Stimulated activated CD8-positive, alpha-beta memory T cell treated with anti-CD3 and anti-CD28 coated beads, Interleukin-7, amount 100 ng/mL, for 48 hours (primary cell): Measurements from ENCODE around the gene TNXB.

Experiments used
- DNase-seq, 2 donors: peaks; one replicate each; pipeline ENCODE4 v3.0.0-alpha.2; 2020; ENCODE audit warnings: low read depth in 1 of 2; ENCODE audit errors: extremely low read depth in 1 of 2

The TNXB gene, protein sequence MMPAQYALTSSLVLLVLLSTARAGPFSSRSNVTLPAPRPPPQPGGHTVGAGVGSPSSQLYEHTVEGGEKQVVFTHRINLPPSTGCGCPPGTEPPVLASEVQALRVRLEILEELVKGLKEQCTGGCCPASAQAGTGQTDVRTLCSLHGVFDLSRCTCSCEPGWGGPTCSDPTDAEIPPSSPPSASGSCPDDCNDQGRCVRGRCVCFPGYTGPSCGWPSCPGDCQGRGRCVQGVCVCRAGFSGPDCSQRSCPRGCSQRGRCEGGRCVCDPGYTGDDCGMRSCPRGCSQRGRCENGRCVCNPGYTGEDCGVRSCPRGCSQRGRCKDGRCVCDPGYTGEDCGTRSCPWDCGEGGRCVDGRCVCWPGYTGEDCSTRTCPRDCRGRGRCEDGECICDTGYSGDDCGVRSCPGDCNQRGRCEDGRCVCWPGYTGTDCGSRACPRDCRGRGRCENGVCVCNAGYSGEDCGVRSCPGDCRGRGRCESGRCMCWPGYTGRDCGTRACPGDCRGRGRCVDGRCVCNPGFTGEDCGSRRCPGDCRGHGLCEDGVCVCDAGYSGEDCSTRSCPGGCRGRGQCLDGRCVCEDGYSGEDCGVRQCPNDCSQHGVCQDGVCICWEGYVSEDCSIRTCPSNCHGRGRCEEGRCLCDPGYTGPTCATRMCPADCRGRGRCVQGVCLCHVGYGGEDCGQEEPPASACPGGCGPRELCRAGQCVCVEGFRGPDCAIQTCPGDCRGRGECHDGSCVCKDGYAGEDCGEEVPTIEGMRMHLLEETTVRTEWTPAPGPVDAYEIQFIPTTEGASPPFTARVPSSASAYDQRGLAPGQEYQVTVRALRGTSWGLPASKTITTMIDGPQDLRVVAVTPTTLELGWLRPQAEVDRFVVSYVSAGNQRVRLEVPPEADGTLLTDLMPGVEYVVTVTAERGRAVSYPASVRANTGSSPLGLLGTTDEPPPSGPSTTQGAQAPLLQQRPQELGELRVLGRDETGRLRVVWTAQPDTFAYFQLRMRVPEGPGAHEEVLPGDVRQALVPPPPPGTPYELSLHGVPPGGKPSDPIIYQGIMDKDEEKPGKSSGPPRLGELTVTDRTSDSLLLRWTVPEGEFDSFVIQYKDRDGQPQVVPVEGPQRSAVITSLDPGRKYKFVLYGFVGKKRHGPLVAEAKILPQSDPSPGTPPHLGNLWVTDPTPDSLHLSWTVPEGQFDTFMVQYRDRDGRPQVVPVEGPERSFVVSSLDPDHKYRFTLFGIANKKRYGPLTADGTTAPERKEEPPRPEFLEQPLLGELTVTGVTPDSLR (N-terminal part only)

DNA sequence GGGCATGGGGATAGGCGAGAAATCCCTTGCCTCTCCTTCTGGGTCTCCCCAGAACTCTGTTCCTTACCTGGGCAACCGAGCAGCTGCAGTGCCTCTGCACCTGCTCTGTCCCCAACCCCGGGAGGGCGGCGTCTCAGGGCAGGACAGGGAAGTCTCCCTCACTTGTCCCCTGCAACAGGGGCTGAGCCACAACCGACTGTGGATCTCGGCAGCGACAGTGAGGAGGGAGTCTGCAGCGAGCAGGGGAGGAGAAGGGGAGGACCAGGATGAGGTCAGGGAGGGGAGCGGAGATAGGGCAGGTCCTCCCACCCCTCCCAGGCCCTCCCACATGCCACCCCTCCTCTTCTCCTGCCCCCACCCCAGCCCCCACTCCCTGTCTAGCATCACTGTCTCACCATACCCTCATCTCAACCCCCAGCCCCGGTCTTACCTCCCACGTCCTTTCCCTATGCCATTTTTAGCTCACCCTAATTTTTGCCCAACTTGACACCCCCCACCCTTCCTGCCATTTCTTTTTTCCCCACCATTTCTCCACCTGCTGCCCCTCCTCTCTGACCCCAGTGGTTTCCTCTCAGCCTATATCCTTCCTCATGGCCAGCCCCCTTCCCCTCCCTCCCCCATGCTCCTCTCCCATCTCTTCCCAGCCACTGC, at the start of gene TNXB:
TSS of gene TNXB (minus strand) at position 225 of the 651 bp plus-strand sequence. CDS start 11,140 bp downstream, outside the sequence.
- no peak for DNase-seq

DNA sequence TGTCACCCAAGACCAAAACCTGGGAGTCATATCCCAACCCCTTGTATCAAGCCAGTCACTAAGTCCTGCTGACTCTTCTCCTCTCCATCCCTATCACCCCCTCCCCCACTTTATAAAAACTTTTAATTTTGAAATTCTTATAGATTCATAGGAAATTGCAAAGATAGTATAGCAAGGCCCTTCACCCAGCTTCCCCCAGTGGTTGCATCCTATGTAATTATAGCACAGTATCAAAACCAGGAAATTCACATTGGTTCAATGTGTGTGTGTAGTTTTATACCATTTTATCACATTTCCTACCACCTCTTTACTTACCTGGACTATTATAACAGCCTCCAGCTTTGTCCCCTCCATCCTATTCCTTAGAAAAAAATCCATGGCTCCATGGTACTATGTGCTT, 48.9 kb upstream of the TNXB start:
- DNase-seq, result no peak

DNA sequence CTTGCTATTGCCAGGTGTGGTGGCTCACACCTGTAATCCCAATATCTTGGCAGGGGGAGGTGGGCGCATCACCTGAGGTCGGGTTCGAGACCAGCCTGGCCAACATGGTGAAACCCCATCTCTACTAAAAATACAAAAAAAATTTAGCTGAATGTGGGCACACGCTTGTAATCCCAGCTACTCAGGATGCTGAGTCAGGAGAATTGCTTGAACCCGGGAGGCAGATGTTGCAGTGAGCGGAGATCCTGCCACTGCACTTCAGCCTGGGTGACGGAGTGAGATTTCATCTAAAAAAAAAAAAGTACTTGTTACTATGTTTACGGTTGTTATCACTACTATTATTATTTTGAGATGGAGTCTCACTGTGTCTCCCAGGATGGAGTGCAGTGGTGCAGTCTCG, 47.8 kb upstream of the TNXB start:
- DNase-seq, result no peak

DNA sequence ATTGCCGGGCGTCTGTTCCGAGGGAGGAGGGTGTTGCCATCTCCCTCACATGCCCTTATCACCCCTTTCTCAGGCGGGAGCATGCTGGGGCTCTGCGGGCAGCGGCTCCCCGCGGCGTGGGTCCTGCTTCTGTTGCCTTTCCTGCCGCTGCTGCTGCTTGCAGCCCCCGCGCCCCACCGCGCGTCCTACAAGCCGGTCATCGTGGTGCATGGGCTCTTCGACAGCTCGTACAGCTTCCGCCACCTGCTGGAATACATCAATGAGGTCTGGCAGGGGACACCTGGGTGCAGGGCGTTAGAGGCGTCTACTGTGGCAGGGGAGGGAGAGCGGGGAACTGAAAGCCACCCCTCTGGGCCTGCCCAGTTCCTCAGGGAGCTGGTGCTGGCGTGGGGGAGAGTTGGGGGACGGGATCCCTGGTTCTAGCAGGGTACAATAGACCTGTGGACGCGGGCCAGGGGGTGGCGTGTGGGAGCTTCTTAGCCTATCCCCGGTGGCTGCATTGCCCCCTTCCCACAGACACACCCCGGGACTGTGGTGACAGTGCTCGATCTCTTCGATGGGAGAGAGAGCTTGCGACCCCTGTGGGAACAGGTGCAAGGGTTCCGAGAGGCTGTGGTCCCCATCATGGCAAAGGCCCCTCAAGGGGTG, 45.5 kb upstream of the TNXB start:
- peak in 1 of 2 donors; percentile 52 for DNase-seq

DNA sequence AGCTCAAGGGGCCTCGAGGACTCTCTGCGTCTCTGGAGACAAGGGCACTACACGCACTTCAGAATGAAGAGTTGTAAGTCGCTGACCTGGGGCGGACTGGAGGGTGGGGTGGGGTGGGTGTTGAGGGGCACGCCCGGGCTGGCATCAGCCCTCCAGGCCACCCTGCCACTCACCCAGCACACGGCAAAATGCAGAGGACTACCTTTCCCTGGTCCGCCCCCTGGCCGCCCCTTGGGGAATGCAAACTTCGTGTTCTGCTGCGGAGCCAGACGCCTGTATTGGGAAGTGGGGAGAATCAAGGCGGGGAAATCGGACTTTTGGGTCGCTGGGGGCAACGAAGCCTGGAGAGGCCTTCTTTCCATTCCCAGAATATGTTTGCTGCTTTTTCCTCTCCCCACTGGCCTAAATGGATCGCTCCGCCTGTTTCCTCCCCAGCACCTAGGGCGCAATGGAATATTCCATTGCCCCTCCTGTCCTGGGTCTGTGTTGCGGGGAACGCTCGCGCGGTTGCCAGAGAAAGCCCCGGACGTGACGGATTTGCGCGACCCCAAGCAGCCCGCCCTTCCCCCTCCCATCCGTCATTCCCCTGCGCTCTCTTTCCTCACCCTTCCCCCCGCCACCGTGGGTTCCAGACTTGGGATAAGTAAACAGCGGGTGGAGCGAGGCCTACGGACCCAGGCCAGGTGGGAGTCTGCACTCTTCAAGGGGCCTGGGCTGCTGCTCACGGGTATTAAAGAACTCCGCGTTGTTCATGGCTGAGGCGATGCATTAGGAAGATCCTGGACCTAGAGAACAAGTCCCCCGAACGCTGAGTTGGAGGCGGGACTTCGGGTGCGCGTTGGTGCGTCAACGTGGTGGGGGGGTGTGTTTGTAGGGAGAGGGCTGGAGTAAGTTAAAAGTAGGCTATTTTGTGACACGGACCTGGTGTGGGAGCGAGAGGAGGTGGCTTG, 44.7 kb upstream of the TNXB start, which contains the start of gene PPT2:
TSS of gene PPT2 (plus strand) at position 578 of the 950 bp plus-strand sequence. CDS start 454 bp downstream, outside the sequence.
- DNase-seq, result peak; percentile 68 to 79

DNA sequence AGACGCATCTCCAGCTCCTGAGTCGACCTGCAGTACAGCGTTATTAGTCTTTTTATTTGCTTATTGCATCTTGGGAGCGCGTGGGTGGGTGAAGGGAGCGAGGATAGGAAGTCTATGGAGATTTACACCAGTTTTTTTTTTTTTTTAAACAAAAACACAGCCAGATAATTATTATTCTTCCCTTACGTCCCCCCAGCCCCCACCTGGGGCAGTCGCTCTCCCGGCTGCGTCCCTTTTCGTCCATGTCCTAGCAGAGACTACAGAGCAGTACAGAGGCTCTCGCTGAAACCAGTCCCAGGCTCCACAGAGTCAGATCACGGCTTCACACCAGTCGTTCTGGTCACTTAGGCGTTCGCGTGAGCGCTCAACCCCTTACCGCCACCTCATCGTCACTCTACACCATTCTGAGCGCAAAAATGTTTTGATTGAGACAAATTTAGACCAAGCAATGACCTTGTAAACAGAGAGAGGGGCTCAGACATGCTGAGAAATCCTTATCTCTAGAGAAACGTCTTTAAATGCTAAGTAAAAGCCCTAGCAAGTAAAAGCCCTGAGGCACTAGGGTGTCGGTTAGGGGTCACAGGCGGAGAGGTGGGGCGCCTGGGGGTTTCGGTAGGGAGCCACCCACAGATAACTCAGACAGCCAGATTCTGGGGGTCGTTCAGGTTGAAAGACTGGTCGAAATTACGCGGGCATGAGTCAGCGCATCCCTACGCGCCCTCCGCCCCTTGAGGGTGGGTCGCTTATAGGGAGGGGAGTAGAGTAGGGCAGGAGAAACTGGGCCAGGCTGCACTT, 43.8 kb upstream of the TNXB start:
- DNase-seq, result no peak

DNA sequence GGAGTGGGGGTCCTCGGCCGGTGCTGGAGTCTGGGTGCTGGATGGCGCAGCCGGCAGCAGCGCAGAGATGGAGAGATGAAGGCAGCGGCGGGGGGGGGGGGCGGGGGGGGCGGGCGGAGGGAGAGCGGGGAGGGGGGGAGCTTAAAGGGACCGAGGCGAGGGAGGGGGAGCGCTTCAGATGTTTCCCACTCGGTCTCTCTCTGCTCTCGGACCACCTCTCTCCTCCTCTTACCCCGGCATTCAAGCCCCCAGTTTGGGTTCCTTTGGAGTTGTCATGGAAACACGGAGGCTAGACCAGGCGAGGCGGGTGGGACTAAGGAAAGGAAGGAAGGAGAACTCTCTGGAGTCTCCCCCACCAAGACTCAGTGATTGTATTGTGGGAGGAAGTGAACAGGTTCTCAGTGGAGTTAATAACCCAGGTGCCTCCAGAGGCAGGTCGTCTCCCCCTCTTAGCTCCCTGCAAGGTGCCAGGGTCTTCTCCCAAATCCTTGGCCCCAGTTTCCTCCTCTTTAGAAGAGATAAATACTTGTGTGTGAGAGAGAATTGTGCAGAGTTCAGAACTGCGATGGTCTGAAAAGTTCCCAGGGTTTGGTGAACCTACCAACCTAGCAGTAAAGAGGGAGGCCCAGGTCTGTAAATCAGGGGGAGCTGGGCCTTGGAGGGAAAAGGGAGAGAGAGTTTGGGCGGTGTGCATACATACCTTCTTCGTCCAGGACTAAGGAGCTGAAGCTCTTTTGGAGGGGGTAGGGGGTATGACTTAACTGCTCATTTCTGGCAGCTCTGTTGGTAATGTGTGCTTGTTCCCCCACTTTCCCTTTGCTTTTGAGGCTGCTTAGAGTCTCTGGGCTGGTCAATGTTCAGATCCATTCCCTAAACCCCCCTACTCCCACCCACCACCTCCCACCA, 43.0 kb upstream of the TNXB start, which contains the start of gene PRRT1:
TSS of gene PRRT1 (minus strand) at position 77 of the 906 bp plus-strand sequence. CDS start 112 bp downstream, outside the sequence.
- no peak for DNase-seq

DNA sequence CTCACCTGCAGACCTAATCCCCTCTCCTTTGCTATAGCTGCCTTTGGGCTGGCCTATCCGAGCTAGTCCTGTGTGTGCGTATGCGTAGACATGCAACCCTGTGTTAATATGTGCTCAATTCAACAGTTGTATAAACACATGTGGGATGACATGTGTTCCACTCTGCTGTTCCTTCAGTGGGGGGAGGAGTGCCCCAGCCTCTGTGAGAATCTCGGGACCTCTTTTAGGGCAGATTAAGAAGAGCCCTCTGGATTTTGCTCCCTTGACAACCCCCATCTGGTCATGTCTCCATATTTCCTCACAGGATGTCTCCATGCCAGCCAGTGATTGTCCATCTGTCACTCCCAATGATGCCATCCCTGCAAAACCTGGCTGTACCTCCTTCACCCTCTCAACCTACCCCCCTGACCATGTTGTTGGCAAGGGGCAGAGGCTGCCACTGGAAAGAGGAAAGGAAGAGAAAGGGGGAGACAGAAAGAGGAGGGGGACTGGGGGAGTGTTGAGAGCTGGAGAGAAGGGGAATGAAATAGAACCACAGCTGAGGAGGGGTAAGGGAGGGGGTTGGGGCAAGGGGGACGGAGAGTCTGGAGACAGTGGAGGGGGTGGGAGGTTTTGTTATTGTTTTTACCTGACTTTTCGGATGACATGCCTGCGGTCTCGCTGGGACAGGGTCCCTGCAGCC, 42.2 kb upstream of the TNXB start:
- no peak for DNase-seq

DNA sequence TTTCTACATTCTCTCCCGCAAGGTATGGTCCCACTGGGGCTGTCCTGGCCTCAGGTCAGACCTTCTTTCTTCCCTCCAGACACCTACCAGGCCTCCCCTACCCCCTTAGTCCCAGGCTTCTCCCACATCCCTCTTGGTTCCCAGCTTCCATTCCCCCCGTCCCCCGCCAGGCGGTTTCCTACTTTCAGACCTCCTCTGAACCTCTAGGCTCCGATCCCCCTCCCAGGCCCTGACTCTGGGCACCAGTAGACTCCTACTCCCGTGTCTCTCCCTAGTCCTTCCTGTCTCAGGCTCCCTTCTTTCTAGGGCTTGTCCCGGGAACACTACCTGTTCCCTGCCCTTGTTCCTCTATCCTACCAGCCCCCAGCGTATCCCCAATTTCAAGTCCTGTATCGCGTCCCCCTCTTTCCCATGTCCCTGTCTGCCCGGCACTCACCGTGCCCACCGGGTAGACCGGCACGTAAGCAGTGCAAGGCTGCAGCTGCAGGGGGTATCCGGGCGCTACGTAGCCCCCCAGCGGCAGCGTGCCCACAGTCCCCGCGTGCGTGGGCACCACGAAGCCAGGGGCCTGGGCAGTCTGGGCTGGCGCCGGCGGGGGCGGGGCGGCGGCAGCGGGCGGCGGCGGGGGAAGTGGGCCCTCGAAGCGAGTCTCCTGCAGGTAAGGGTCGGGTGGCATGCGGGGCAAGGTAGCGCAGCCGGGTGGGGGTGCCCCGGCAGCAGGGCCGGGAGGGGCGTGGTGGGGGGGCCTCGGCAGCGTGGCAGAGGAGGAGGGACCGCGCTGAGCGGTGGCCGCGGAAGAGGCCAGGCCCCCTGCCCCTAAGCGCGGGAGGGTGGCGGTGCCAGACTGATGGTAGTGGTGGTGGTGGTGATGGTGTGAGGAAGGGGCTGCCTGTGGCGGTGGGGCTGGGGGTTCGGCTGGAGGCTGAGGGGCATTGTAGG, 41.1 kb upstream of the TNXB start:
- DNase-seq, result no peak

DNA sequence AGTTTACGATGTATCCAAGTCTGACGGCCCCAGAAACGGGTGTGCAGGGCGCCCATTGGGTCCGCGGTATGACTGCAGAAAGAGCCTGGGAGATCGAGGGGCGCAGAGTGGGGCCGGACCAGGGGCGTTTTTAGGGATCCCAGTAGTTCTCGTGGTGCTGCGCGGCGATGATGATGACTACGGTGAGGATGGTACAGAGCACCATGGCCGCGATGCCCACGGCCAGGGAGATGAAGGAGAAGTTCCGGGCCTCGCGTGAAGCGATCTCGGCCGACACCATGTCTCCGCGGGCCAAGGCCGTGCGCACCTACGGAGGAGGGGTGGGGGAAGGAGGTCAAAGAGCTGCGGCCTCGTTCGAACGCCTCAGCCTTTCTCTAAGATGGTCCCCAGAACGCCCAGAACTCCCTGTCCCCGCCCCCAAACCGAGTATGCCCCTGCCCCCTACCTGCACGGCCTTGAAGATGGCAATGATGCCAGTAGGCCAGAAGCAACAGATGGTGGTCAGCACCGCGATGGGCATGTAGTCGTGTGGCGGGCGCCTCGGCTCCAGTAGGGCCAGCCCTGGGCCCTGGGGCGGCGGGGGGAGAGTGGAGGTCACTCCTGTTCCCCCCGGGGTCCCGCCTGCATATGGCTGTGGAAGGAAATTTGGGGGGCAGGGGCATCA, 40.1 kb upstream of the TNXB start:
- no peak for DNase-seq

DNA sequence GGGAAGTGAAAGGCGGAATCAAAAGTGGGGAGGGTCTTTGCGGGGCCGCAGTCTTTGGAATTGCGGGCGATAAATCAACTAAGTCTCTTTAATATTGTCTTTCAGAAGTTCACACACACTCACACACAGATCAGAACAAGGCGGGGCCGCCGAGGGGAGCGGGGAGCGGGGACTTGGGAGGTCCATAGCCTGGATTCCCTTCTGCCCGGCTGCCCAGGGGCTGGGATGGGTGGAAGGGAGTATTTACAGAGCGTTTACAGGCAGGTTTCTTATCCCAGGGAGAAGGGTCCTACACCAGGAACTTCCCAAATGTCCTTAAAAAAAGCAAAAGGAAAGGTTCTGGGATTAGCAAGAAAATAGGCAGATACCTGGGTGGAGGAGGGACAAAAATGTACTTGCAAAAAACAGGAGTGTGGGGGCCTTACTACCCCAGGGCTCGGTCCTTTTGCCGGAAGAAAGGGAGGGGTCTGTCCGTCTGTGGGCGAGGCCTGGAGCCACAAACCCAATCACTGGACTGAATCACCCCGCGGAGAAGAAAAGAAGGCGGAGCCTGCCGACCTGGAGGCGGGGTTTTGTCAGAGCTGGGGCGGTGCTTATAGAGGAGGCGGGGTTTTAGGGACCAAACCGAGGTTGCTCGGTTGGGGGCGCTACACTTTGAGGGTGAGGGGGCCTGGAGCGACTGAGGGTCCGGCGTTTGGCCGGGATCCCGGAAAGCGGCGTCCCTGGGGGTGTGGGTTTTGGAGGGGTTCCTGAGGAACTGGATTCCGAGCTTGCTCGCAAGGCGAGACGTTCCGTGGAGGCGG, 39.4 kb upstream of the TNXB start:
- DNase-seq, result peak; percentile 47 to 50

DNA sequence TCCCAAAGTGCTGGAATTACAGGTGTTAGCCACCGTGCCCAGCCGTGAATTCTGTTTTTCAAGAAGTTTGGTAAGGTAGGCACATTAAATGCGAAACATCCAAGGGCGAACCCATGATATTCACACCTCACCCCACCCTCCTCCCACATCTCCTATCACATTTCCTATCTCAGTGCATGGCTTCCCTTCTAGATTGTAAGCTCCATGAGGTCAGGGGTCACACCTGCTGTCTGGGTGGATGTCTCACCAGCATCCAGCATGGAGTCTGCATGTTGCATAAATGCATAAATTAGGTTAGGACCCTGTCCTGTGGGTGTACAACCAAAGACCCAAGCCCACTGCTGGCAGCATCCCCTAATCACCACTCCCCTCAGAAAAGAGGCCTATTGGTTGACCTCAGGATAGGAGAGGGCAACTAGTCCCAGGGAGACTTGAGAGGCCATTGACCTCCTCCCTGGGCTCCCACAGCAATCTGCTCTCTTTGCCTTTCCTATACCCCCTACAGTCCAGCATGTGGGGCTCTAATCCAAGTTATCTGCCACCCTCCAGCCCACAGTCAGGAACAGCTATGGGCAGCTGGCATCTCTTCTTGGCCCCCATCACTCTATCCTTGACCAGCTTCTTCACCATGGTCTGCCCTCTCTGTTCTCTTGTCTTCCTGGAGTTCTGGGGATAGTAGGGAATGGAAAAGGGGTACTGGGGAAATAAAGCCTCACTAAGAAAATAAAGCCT, 38.4 kb upstream of the TNXB start:
- DNase-seq, result no peak

DNA sequence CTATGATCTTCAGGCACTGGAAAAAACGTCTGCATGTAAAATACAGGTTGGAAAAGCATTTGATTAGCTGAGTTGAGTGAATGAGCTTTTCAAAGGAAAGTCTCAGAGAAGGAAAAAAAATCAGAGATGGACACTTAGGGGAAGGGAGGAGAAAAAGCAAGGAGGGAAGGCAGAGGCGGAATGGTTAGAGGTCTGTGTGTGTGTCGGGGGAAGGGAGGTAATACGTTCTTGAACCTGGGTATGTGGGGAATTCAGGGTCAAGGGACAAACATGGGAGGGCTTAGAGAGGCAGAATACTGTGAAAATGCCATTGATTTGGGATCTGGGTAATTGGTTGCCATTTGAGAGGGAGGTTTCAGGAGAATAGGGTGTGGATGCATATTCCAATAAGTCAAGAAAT, 37.5 kb upstream of the TNXB start:
- no peak for DNase-seq
